Measurements from ENCODE around the gene P3H4.
A peak's percentile ranks its signal among the peaks of the same experiment; 100 is the strongest.
"Not testable (repeated sequence)": the region's sequence is repeated elsewhere in the genome, so short reads cannot be mapped to it uniquely, and the experiment has no call there.

Gene P3H4, protein sequence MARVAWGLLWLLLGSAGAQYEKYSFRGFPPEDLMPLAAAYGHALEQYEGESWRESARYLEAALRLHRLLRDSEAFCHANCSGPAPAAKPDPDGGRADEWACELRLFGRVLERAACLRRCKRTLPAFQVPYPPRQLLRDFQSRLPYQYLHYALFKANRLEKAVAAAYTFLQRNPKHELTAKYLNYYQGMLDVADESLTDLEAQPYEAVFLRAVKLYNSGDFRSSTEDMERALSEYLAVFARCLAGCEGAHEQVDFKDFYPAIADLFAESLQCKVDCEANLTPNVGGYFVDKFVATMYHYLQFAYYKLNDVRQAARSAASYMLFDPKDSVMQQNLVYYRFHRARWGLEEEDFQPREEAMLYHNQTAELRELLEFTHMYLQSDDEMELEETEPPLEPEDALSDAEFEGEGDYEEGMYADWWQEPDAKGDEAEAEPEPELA

DNA sequence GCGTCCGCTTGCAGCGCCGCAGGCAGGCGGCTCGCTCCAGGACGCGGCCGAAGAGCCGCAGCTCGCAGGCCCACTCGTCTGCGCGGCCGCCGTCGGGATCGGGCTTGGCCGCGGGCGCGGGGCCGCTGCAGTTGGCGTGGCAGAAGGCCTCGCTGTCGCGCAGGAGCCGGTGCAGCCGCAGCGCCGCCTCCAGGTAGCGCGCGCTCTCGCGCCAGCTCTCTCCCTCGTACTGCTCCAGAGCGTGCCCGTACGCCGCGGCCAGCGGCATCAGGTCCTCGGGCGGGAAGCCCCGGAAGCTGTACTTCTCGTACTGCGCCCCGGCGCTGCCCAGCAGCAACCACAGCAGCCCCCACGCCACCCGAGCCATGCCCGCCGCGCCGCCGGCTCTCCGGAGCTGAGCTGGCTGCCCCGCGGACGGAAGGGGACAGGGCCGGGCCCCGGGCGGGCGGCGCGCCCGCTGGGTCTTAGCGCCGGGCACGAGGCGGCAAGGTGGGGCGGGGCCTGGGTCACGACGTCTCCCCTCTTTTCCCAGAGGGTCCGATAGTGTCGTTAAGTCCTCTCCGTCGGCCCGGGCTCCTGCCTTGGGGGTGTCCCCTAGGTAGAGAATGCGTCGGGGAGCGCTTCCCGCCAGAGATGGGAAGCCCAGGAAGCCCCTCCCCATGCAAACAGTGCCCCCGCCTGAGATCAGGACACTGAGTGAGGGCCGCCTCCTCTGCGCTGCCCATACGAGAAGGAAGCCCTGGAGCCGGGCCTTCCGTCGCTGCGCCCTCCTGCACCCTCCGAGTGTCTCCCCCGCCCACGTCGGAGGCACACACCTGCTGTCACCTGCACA, at the start of gene P3H4:
TSS of gene P3H4 (minus strand) at position 401 of the 832 bp plus-strand sequence. CDS start at position 367, 34 bp downstream.
- H3K4me1 ChIP-seq (ENCODE audit: control insufficient read depth in 1 of 2, insufficient read depth in 2 of 2, low read length in 2 of 2), result peaks cover 0 to 31% of the 10 kb centered on the region in 2 donors
- no peak within 1 kb of the TSS for H3K27ac ChIP-seq (ENCODE audit: low read length)
- H3K36me3 ChIP-seq (ENCODE audit: control insufficient read depth in 1 of 2, insufficient read depth in 2 of 2, low read length in 2 of 2), result peaks cover 0 to 9% of the 10 kb centered on the region in 2 donors
- H3K27me3 ChIP-seq (ENCODE audit: low read depth, low read length), result peaks cover 4% of the 10 kb centered on the region
- no peaks in the 10 kb centered on the region for H3K9me3 ChIP-seq (ENCODE audit: control insufficient read depth in 1 of 2, low read length in 2 of 2)
- peak within 1 kb of the TSS; percentile 81 to 90 for H3K4me3 ChIP-seq (ENCODE audit: low read depth in 1 of 2, low read length in 2 of 2)

DNA sequence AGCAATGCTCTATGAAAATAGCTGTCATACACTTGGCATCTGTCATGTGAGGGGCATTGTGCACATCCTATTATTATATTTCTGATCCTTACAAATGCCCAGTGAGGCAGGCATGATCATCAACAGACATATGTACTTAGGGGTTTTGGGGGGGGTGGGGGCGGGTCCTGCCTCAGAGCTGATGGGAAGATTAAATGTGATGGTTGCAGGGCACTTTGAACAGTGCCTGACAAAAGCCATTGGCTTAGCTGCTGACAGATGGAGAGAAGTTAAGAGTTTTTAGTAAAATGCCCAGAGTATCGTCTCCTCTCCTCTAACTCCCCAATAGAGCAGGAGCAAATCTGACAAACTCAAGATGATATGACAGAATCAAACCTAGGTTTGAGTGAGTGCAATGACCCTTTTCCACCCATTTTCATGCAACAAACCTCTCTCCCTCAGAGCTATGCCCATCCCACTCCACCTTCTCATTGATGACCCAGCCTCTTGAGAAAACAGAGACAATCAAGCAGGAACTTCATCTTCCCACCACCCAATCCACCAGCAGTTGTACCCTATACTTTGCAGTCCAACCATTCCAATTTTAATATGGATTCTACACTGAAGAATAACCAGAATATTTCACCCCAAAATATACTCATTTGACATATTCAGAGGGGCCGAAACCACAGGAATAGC, 48.6 kb upstream of the P3H4 start:
- H3K9me3 ChIP-seq (ENCODE audit: control insufficient read depth in 1 of 2, low read length in 2 of 2), result no peaks in the 10 kb centered on the region
- H3K4me3 ChIP-seq (ENCODE audit: low read depth in 1 of 2, low read length in 2 of 2), result no peak overlapping the region
- no peaks in the 10 kb centered on the region for H3K27me3 ChIP-seq (ENCODE audit: low read depth, low read length)
- no peaks in the 10 kb centered on the region for H3K36me3 ChIP-seq (ENCODE audit: control insufficient read depth in 1 of 2, insufficient read depth in 2 of 2, low read length in 2 of 2)
- H3K27ac ChIP-seq (ENCODE audit: low read length), result no peak overlapping the region
- peaks cover 3 to 19% of the 10 kb centered on the region in 2 donors for H3K4me1 ChIP-seq (ENCODE audit: control insufficient read depth in 1 of 2, insufficient read depth in 2 of 2, low read length in 2 of 2)

DNA sequence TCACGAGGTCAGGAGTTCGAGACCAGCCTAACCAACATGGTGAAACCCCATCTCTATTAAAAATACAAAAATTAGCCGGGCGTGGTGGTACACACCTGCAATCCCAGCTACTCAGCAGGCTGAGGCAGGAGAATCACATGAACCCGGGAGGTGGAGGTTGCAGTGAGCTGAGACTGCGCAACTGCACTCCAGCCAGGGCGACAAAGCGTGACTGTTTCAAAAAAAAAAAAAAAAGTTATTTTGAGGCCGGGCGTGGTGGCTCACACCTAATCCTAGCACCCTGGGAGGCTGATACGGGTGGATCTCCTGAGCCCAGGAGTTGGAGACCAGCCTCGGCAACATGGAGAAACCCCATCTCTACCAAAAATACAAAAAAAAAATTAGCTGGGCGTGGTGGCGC, 39.6 kb upstream of the P3H4 start:
- Histone ChIP-seq H3K4me1 (ENCODE audit: control insufficient read depth in 1 of 2, insufficient read depth in 2 of 2, low read length in 2 of 2) (peaks cover 0 to 17% of the 10 kb centered on the region in 2 donors), H3K36me3 (ENCODE audit: control insufficient read depth in 1 of 2, insufficient read depth in 2 of 2, low read length in 2 of 2) (peaks cover 7 to 22% of the 10 kb centered on the region in 2 donors)
- not testable (repeated sequence) for H3K9me3 ChIP-seq (ENCODE audit: control insufficient read depth in 1 of 2, low read length in 2 of 2); H3K27ac ChIP-seq (ENCODE audit: low read length); H3K4me3 ChIP-seq (ENCODE audit: low read depth in 1 of 2, low read length in 2 of 2); H3K27me3 ChIP-seq (ENCODE audit: low read depth, low read length)

DNA sequence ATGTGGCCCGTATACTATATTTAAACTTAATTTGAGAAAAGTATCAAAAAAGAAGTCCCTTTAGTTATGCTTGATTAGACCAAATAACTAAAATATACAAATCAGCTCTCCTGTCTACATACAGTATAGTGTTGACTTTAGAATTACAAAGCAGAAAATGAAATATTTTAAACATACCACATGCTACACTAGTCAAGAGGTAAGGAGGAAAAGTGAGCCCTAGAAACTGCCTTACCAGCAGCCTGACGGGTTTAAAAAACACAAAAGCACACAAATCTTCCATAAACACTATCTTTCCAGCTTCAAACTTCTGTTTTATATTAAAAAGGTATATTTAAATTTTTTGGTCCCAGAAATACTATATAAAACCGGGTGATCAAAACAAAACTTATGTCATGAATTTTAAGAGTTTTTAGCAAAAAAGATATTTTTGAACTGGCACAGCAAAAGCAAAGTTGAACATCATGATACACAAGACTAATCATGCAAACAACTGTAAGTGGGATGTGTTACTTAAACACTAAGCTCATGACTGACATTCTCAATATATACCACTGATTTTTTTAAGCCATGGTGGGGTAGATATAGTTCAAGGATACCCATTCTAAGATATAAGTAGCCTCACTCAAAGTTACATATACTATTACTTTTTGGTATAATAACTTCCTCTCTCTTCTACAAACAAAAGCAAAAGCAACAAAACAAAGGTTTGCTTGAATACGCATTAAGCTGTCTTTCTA, 37.7 kb upstream of the P3H4 start:
- H3K4me3 ChIP-seq (ENCODE audit: low read depth in 1 of 2, low read length in 2 of 2), result no peak overlapping the region
- H3K27ac ChIP-seq (ENCODE audit: low read length), result no peak overlapping the region
- peaks cover 0 to 17% of the 10 kb centered on the region in 2 donors for H3K4me1 ChIP-seq (ENCODE audit: control insufficient read depth in 1 of 2, insufficient read depth in 2 of 2, low read length in 2 of 2)

DNA sequence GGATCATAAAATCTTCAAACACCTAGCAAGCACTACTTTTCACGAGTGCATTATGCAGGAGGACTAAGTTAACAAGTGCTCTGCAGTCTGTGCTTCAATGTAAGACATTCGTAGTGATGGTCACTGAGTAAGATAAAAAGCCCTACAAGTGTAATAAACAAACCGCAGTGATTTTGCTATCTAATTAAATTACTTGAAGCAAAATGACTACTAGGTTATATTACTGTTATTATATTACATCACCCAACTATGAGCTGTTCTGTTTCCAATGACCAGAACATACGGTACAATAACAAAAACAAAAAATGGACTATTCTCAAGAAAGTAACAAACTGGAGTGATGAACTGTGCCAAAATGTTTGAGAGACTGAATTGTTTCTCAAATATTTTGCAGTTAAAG, 37.0 kb upstream of the P3H4 start:
- H3K27ac ChIP-seq (ENCODE audit: low read length), result no peak overlapping the region
- H3K4me3 ChIP-seq (ENCODE audit: low read depth in 1 of 2, low read length in 2 of 2), result no peak overlapping the region
- no peaks in the 10 kb centered on the region for H3K9me3 ChIP-seq (ENCODE audit: control insufficient read depth in 1 of 2, low read length in 2 of 2)
- H3K4me1 ChIP-seq (ENCODE audit: control insufficient read depth in 1 of 2, insufficient read depth in 2 of 2, low read length in 2 of 2), result peaks cover 0 to 17% of the 10 kb centered on the region in 2 donors
- H3K36me3 ChIP-seq (ENCODE audit: control insufficient read depth in 1 of 2, insufficient read depth in 2 of 2, low read length in 2 of 2), result peaks cover 0 to 11% of the 10 kb centered on the region in 2 donors
- H3K27me3 ChIP-seq (ENCODE audit: low read depth, low read length), result no peaks in the 10 kb centered on the region

More for the DNA sequence above, 37.7 kb upstream of the P3H4 start:
- H3K27me3 ChIP-seq (ENCODE audit: low read depth, low read length), result no peaks in the 10 kb centered on the region
- H3K9me3 ChIP-seq (ENCODE audit: control insufficient read depth in 1 of 2, low read length in 2 of 2), result no peaks in the 10 kb centered on the region
- H3K36me3 ChIP-seq (ENCODE audit: control insufficient read depth in 1 of 2, insufficient read depth in 2 of 2, low read length in 2 of 2), result peaks cover under 1 to 16% of the 10 kb centered on the region in 2 donors

DNA sequence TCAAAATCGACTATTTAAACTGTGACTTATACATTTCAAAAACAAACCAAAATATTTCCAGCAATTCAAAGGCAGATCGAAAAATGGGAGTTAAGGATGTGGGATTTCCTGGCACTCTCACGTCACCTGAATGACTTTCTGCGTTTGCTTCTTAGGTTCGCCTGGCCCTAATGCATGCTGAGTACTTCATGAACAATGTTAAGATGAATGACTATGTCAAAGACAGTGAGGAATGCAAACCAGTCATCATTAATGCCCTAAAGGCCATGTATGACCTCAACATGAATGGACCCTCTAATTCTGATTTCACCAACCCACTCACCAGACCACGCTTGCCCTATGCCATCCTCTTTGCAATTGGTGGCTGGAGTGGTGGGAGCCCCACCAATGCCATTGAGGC, 33.2 kb upstream of the P3H4 start:
- Histone ChIP-seq H3K27ac (ENCODE audit: low read length) (no peak overlapping the region), H3K4me1 (ENCODE audit: control insufficient read depth in 1 of 2, insufficient read depth in 2 of 2, low read length in 2 of 2) (peaks cover 0 to 11% of the 10 kb centered on the region in 2 donors), H3K4me3 (ENCODE audit: low read depth in 1 of 2, low read length in 2 of 2) (no peak overlapping the region), H3K36me3 (ENCODE audit: control insufficient read depth in 1 of 2, insufficient read depth in 2 of 2, low read length in 2 of 2) (peaks cover 0 to 6% of the 10 kb centered on the region in 2 donors), H3K9me3 (ENCODE audit: control insufficient read depth in 1 of 2, low read length in 2 of 2) (no peaks in the 10 kb centered on the region), H3K27me3 (ENCODE audit: low read depth, low read length) (no peaks in the 10 kb centered on the region)

DNA sequence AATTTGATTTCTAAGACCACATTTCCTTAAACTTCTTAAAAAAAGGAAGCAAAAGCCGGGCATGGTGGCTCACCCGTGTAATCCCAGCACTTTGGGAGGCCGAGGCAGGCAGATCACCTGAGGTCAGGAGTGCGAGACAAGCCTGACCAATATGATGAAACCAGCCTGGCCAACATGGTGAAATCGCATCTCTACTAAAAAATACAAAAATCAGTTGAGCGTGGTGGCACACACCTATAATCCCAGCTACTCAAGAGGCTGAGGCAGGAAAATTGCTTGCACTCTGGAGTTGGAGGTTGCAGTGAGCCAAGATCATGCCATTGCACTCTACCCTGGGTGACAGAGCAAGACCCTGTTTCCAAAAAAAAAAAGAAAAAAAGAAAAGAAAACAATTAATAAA, 29.0 kb upstream of the P3H4 start:
- H3K27ac ChIP-seq (ENCODE audit: low read length); H3K27me3 ChIP-seq (ENCODE audit: low read depth, low read length); H3K4me1 ChIP-seq (ENCODE audit: control insufficient read depth in 1 of 2, insufficient read depth in 2 of 2, low read length in 2 of 2); H3K4me3 ChIP-seq (ENCODE audit: low read depth in 1 of 2, low read length in 2 of 2); H3K9me3 ChIP-seq (ENCODE audit: control insufficient read depth in 1 of 2, low read length in 2 of 2); H3K36me3 ChIP-seq (ENCODE audit: control insufficient read depth in 1 of 2, insufficient read depth in 2 of 2, low read length in 2 of 2): not testable (repeated sequence)

DNA sequence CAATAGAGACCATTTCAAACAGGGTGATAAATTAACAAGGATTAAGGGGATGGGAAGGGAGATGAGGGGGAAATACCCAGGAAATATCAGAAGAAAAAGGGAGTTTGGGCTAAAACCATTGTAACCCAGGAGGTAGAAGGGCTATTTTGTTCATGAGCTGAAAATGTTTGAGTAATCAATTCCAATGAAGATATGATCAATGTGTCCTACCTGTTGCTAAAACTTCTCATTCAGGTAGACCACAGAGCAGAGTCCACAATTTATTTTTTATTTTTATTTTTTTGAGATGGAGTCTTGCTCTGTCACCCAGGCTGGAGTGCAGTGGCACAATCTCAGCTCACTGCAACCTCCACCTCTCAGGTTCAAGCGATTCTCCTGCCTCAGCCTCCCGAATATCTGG, 27.7 kb upstream of the P3H4 start:
- H3K4me3 ChIP-seq (ENCODE audit: low read depth in 1 of 2, low read length in 2 of 2); H3K9me3 ChIP-seq (ENCODE audit: control insufficient read depth in 1 of 2, low read length in 2 of 2); H3K27me3 ChIP-seq (ENCODE audit: low read depth, low read length); H3K27ac ChIP-seq (ENCODE audit: low read length); H3K36me3 ChIP-seq (ENCODE audit: control insufficient read depth in 1 of 2, insufficient read depth in 2 of 2, low read length in 2 of 2): not testable (repeated sequence)
- H3K4me1 ChIP-seq (ENCODE audit: control insufficient read depth in 1 of 2, insufficient read depth in 2 of 2, low read length in 2 of 2), result peaks cover 0 to 14% of the 10 kb centered on the region in 2 donors

DNA sequence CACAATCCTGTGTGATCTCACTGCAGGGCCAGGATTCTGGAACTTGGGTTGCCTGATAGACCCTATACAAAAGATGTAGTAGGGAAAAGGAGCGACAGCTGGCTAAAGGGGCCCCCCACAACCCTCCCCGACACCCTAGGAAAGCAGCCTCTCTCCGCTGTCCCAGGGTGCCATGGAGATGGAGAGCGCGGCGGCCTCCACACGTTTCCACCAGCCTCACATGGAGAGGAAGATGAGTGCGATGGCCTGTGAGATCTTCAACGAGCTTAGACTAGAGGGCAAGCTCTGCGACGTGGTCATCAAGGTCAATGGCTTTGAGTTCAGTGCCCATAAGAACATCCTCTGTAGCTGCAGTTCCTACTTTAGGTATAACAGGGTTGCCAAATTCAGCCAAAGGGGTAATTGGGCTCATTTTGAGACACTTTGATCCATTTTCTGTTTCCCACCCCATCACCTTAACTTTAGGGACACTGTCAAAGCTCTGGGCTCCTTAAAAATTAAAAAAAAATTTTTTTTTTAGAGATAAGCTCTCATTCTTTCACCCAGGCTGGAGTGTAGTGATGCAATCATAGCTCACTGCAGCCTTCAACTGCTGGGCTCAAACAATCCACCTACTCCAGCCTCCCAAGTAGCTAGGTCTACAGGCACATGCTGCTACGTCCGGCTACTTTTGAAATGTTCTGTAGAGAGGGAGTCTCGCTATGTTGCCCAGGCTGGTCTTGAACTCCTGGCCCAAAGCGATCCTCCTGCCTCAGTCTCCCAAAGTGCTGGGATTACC, 26.2 kb upstream of the P3H4 start, which contains the start of gene KLHL10:
TSS of gene KLHL10 (plus strand) at position 65 of the 778 bp plus-strand sequence. CDS start at position 173, 108 bp downstream.
- Histone ChIP-seq H3K36me3 (ENCODE audit: control insufficient read depth in 1 of 2, insufficient read depth in 2 of 2, low read length in 2 of 2) (peaks cover 0 to 4% of the 10 kb centered on the region in 2 donors), H3K9me3 (ENCODE audit: control insufficient read depth in 1 of 2, low read length in 2 of 2) (no peaks in the 10 kb centered on the region), H3K4me1 (ENCODE audit: control insufficient read depth in 1 of 2, insufficient read depth in 2 of 2, low read length in 2 of 2) (peaks cover 0 to 14% of the 10 kb centered on the region in 2 donors), H3K27me3 (ENCODE audit: low read depth, low read length) (no peaks in the 10 kb centered on the region), H3K27ac (ENCODE audit: low read length) (no peak within 1 kb of the TSS), H3K4me3 (ENCODE audit: low read depth in 1 of 2, low read length in 2 of 2) (peak within 1 kb of the TSS in 1 of 2 donors; percentile 94)

All from muscle layer of duodenum (tissue), 2 donors.